Esophagus muscularis mucosa (tissue), 4 donors: Measurements from ENCODE around the gene TCEANC2.

Source experiments
- EP300 ChIP-seq: sonication (generic); formaldehyde crosslinking; IDR thresholded peaks from one replicate; pipeline ENCODE4 v1.6.1; 2017; ENCODE audit warnings: antibody characterized with exemption
- POLR2A ChIP-seq: fragments of 450-650 bp; IDR thresholded peaks from one replicate; pipeline ENCODE4 v1.6.1; 2017; ENCODE audit warnings: antibody characterized with exemption, moderate library complexity, mild to moderate bottlenecking, low read depth
- POLR2AphosphoS5 ChIP-seq, 2 donors: sonication (generic); formaldehyde crosslinking; IDR thresholded peaks; one replicate each; pipeline ENCODE4 v1.6.1; 2017; ENCODE audit warnings: antibody characterized with exemption in 2 of 2
- TF ChIP-seq, protein P1 (sequence below), 3 experiments: fragments of 200-600 bp in 2 of 3; fragments of 450-650 bp in 1 of 3; sonication (generic) in 2 of 3; IDR thresholded peaks; one replicate each; pipeline ENCODE4 v1.5.1; 2017 to 2019; ENCODE audit warnings: antibody characterized with exemption in 3 of 3, mild to moderate bottlenecking in 2 of 3, moderate library complexity in 1 of 3

DNA sequence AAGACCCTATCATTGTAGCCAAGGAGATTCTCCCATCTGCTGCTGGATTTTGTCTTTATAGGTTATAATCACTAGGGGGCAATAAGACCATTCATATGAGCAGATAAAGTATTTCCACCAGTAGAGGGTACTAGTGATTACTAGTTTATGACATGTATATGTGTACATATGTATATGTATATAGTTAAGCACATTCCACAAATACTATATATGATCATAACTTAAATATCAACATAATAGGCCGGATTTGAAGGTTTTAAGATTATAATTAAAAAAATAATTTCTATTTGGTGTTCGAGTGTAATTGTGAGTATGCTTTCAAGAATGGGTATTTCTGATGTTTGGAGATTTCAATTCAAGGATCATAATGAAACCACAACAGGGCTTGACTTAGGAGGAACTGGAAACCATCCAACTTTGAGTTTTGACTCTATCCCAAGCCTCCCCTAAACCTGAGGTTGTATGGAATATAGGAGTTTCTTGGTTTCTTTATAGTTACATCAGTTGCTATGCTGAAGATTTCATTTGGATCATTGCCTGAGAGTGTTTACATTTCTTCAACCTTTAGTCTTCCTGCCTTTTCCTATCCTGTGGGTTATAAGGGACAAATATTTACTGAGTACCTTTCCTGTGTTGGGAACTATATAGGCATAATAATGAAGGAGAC is 16.9 kb downstream of the TCEANC2 start:
- TF ChIP-seq, protein P1, sequence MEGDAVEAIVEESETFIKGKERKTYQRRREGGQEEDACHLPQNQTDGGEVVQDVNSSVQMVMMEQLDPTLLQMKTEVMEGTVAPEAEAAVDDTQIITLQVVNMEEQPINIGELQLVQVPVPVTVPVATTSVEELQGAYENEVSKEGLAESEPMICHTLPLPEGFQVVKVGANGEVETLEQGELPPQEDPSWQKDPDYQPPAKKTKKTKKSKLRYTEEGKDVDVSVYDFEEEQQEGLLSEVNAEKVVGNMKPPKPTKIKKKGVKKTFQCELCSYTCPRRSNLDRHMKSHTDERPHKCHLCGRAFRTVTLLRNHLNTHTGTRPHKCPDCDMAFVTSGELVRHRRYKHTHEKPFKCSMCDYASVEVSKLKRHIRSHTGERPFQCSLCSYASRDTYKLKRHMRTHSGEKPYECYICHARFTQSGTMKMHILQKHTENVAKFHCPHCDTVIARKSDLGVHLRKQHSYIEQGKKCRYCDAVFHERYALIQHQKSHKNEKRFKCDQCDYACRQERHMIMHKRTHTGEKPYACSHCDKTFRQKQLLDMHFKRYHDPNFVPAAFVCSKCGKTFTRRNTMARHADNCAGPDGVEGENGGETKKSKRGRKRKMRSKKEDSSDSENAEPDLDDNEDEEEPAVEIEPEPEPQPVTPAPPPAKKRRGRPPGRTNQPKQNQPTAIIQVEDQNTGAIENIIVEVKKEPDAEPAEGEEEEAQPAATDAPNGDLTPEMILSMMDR (IDR thresholded peaks at IDR 0.05): peak; percentile 63 to 75 (median 68)
- TF ChIP-seq POLR2A: no peak
- no peak for TF ChIP-seq EP300
- TF ChIP-seq POLR2AphosphoS5 (IDR thresholded peaks at IDR 0.05): no peak
